Mammary epithelial cell (primary cell): ENCODE measurements around the gene IL11.

Experiments
- EZH2 ChIP-seq: IDR thresholded peaks from 2 replicates; pipeline ENCODE4 v1.6.1; 2012; ENCODE audit warnings: low read length, inconsistent platforms, borderline replicate concordance
- TF ChIP-seq, protein P1 (sequence below), 2 donors: IDR thresholded peaks in 1 of 2; conservative IDR thresholded peaks in 1 of 2; 2 replicates each; pipeline ENCODE4 v1.5.1; 2011 to 2012; ENCODE audit warnings: inconsistent platforms in 2 of 2, low read length in 2 of 2, mild to moderate bottlenecking in 2 of 2, control low read depth in 1 of 2, low read depth in 1 of 2; ENCODE audit not compliant: insufficient read depth in 1 of 2; ENCODE audit errors: extremely low read depth in 1 of 2

DNA sequence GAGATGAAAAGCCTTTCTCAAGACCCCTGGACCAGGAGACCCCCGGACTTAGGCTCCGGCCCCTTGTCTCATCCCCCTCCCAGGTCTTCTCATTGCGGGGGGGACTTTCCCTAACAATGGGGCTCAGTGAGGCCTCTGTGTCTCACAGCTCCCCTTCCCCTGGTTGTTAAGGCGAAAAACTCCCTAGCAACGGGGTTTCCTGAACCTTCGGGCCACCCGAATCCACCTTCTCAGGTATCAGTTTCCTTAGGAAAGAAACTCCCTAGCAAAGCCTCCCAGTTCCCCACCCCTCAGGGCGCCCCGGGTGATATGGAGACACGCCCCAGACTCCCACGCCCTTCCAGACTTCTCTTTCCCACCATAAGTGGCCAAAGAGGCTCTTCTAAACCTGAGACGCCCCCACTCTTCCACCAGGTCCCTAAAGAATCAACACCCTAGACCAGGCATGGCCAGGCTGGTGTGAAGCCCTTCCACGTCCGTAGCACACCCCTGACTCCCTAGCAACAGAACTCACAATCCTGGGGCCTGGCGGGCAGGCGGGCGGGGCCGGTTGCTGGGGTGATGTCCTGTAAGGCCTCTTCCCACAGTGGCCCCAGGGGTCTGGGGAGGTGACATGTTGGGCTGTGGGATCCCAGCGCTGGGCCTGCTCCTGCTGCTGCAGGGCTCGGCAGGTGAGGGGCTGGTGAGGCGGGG lies 6.1 kb upstream of the IL11 start, which contains the start of gene TMEM190:
- TF ChIP-seq, protein P1, sequence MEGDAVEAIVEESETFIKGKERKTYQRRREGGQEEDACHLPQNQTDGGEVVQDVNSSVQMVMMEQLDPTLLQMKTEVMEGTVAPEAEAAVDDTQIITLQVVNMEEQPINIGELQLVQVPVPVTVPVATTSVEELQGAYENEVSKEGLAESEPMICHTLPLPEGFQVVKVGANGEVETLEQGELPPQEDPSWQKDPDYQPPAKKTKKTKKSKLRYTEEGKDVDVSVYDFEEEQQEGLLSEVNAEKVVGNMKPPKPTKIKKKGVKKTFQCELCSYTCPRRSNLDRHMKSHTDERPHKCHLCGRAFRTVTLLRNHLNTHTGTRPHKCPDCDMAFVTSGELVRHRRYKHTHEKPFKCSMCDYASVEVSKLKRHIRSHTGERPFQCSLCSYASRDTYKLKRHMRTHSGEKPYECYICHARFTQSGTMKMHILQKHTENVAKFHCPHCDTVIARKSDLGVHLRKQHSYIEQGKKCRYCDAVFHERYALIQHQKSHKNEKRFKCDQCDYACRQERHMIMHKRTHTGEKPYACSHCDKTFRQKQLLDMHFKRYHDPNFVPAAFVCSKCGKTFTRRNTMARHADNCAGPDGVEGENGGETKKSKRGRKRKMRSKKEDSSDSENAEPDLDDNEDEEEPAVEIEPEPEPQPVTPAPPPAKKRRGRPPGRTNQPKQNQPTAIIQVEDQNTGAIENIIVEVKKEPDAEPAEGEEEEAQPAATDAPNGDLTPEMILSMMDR (conservative IDR thresholded peaks at IDR 0.05 in 1 of 2, IDR thresholded peaks at IDR 0.05 in 1 of 2; ENCODE audit: extremely low read depth in 1 of 2, insufficient read depth in 1 of 2, low read depth in 1 of 2, low read length in 2 of 2): no peak
- TF ChIP-seq EZH2: no peak
